Measurements from ENCODE around the gene HSF2BP. TPM values are rescaled to one million over a fixed set of nuclear protein-coding genes. Genes with fewer than 3 reads are reported as not detected.

The HSF2BP gene
- total RNA-seq, 4 donors from 2014 or later: 0.29 to 5.7 (median 1.2) TPM; not detected in 1

GRCh38 chr21:43626390-43626789, 32.9 kb downstream of the HSF2BP start:
- H3K27ac ChIP-seq: no peak overlapping the region
- no peak for TF ChIP-seq CTCF (IDR thresholded peaks at IDR 0.05)
- TF ChIP-seq POLR2A (IDR thresholded peaks at IDR 0.05): no peak
- no peaks in the 10 kb centered on the region for H3K36me3 ChIP-seq
- H3K4me3 ChIP-seq: no peak overlapping the region
- intact Hi-C loops (cut with DNase I; ENCODE audit: low total_unique reads): no loop called here
- no peaks in the 10 kb centered on the region for H3K4me1 ChIP-seq
- H3K27me3 ChIP-seq: no peaks in the 10 kb centered on the region
- DNase-seq: no peak
- no peaks in the 10 kb centered on the region for H3K9me3 ChIP-seq

GRCh38 chr21:43624339-43624738, 34.9 kb downstream of the HSF2BP start:
- Histone ChIP-seq H3K27me3 (no peaks in the 10 kb centered on the region), H3K36me3 (no peaks in the 10 kb centered on the region), H3K4me1 (no peaks in the 10 kb centered on the region), H3K4me3 (no peak overlapping the region), H3K9me3 (peaks cover 0 to 4% of the 10 kb centered on the region in 2 donors), H3K27ac (no peak overlapping the region)
- no peak for DNase-seq
- TF ChIP-seq POLR2A (IDR thresholded peaks at IDR 0.05): no peak
- no peak for TF ChIP-seq CTCF (IDR thresholded peaks at IDR 0.05)
- intact Hi-C loops (cut with DNase I; ENCODE audit: low total_unique reads): no loop called here

- Histone ChIP-seq H3K36me3 (no peaks in the 10 kb centered on the region), H3K4me3 (no peak overlapping the region), H3K9me3 (peaks cover 0 to 4% of the 10 kb centered on the region in 2 donors), H3K27me3 (no peaks in the 10 kb centered on the region), H3K4me1 (no peaks in the 10 kb centered on the region), H3K27ac (no peak overlapping the region)
- no peak for TF ChIP-seq POLR2A (IDR thresholded peaks at IDR 0.05)
- no peak for TF ChIP-seq CTCF (IDR thresholded peaks at IDR 0.05)
- DNase-seq: no peak
- intact Hi-C loops (cut with DNase I; ENCODE audit: low total_unique reads): no loop called here
Measured at GRCh38 chr21:43623588-43623987, 35.7 kb downstream of the HSF2BP start.

- peaks cover 0 to 4% of the 10 kb centered on the region in 2 donors for H3K9me3 ChIP-seq
- H3K27me3 ChIP-seq: no peaks in the 10 kb centered on the region
- H3K27ac ChIP-seq: no peak overlapping the region
- H3K4me1 ChIP-seq: no peaks in the 10 kb centered on the region
- intact Hi-C loops (cut with DNase I; ENCODE audit: low total_unique reads): no loop called here
- TF ChIP-seq POLR2A (IDR thresholded peaks at IDR 0.05): no peak
- H3K36me3 ChIP-seq: no peaks in the 10 kb centered on the region
- H3K4me3 ChIP-seq: no peak overlapping the region
- DNase-seq: no peak
Measured at GRCh38 chr21:43622796-43623195, 36.5 kb downstream of the HSF2BP start.

- Histone ChIP-seq H3K4me1 (no peaks in the 10 kb centered on the region), H3K36me3 (no peaks in the 10 kb centered on the region), H3K27ac (no peak overlapping the region), H3K9me3 (peaks cover 0 to 4% of the 10 kb centered on the region in 2 donors), H3K27me3 (no peaks in the 10 kb centered on the region), H3K4me3 (no peak overlapping the region)
- intact Hi-C loops (cut with DNase I; ENCODE audit: low total_unique reads): no loop called here
- TF ChIP-seq CTCF (IDR thresholded peaks at IDR 0.05) (no peak), POLR2A (IDR thresholded peaks at IDR 0.05) (no peak)
- no peak for DNase-seq
Measured at GRCh38 chr21:43619856-43620255, 39.4 kb downstream of the HSF2BP start.

- DNase-seq: no peak
- peaks cover 0 to 4% of the 10 kb centered on the region in 2 donors for H3K9me3 ChIP-seq
- no peaks in the 10 kb centered on the region for H3K36me3 ChIP-seq
- no peak for TF ChIP-seq POLR2A (IDR thresholded peaks at IDR 0.05)
- no peak for TF ChIP-seq CTCF (IDR thresholded peaks at IDR 0.05)
- no peaks in the 10 kb centered on the region for H3K27me3 ChIP-seq
- intact Hi-C loops (cut with DNase I; ENCODE audit: low total_unique reads): no loop called here
- H3K27ac ChIP-seq: no peak overlapping the region
- no peak overlapping the region for H3K4me3 ChIP-seq
- H3K4me1 ChIP-seq: no peaks in the 10 kb centered on the region
Measured at GRCh38 chr21:43619344-43619743, 39.9 kb downstream of the HSF2BP start.
